SJCRH30 (cell line): ENCODE results near the gene ATG5. TPM values are rescaled to one million over a fixed set of nuclear protein-coding genes. Genes with fewer than 3 reads are reported as not detected.

Experiments
- DNase-seq, 2 experiments: peaks; one replicate each; pipeline ENCODE4 v3.0.0-alpha.2; 2015 to 2020
- H3K27ac ChIP-seq: fragments of 250-450 bp; sonication (Bioruptor Pico); 2 replicates; pipeline ENCODE4 v1.5.1; 2020; ENCODE audit warnings: mild to moderate bottlenecking, moderate library complexity
- H3K27me3 ChIP-seq: fragments of 250-450 bp; sonication (Bioruptor Pico); 2 replicates; pipeline ENCODE4 v1.5.1; 2020; ENCODE audit warnings: mild to moderate bottlenecking, moderate library complexity
- H3K36me3 ChIP-seq: fragments of 250-450 bp; sonication (Bioruptor Pico); 2 replicates; pipeline ENCODE4 v1.5.1; 2020; ENCODE audit warnings: mild to moderate bottlenecking, moderate library complexity
- H3K4me1 ChIP-seq: fragments of 250-450 bp; sonication (Bioruptor Pico); 2 replicates; pipeline ENCODE4 v1.5.1; 2020; ENCODE audit warnings: mild to moderate bottlenecking, moderate library complexity
- H3K4me3 ChIP-seq: fragments of 250-450 bp; sonication (Bioruptor Pico); 2 replicates; pipeline ENCODE4 v1.5.1; 2020; ENCODE audit warnings: mild to moderate bottlenecking, moderate library complexity
- H3K9me3 ChIP-seq: fragments of 250-450 bp; sonication (Bioruptor Pico); replicated peaks from 2 replicates; pipeline ENCODE4 v1.5.1; 2020; ENCODE audit warnings: mild to moderate bottlenecking, moderate library complexity
- total RNA-seq: library from RNA; depleted of rRNA; stranded (reverse); fragments of >200 nt; shearing (Covaris generic); gene quantifications from 2 replicates; pipeline ENCODE4 v1.2.3, GENCODE V29; 2014; rRNA removed

Gene ATG5
- total RNA-seq = 42.9 and 49.1 TPM in 2 replicates

DNA sequence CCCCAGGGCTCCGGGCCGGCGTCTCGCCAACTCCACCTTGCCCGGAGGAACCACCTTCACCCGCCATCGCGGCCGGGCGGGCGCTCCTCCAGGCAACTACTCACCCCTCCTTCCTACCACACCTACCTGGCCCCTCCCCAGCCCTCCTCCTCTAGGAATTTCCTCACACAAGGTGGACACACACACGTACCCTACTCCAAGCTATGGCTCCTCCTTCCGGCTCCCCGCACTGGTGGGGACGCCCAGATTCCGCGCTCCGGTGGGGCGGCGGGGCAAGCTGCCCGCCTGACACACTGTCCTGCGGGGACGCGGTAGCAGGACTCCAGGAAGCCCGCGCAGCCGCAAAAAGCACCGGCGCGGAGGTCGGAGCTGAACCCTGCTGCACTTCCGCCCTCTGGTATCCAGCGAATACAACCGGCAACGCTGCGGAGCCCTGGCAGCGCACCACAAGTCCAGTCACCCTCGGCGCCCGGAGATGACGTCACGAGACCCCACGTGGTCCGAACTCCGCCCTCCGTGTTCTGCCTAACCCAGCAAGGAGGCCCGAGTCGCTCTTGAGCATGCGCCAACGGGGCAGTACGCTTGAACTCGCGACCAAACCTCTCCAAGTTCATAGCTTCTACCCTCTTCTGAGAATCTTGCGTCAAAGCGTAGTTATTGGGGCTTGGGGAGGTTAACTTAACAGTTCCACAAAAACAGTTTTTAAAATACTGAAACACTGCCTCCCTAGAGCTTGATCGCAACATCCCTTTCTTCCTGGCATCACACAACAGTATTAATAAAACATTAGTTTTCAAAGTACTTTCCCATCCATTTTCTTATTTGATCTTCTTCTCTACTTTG, at the start of gene ATG5:
Gene ATG5, minus strand, starts transcription at position 425 of the 843 bp plus-strand sequence. CDS start 9,552 bp downstream, outside the sequence.
- H3K27ac ChIP-seq = peak within 1 kb of the TSS; percentile 76
- H3K4me1 ChIP-seq = no peaks in the 10 kb centered on the region
- peak within 1 kb of the TSS; percentile 90 for H3K4me3 ChIP-seq
- DNase-seq = peak; percentile 99
- H3K36me3 ChIP-seq = no peaks in the 10 kb centered on the region
- no peaks in the 10 kb centered on the region for H3K27me3 ChIP-seq
- H3K9me3 ChIP-seq = no peaks in the 10 kb centered on the region

GRCh38 chr6:106373502-106374239, 48.1 kb upstream of the ATG5 start:
- no peak overlapping the region for H3K4me3 ChIP-seq
- H3K9me3 ChIP-seq = no peaks in the 10 kb centered on the region
- no peaks in the 10 kb centered on the region for H3K4me1 ChIP-seq
- H3K27ac ChIP-seq = no peak overlapping the region
- no peak for DNase-seq
- no peaks in the 10 kb centered on the region for H3K36me3 ChIP-seq
- no peaks in the 10 kb centered on the region for H3K27me3 ChIP-seq

DNA sequence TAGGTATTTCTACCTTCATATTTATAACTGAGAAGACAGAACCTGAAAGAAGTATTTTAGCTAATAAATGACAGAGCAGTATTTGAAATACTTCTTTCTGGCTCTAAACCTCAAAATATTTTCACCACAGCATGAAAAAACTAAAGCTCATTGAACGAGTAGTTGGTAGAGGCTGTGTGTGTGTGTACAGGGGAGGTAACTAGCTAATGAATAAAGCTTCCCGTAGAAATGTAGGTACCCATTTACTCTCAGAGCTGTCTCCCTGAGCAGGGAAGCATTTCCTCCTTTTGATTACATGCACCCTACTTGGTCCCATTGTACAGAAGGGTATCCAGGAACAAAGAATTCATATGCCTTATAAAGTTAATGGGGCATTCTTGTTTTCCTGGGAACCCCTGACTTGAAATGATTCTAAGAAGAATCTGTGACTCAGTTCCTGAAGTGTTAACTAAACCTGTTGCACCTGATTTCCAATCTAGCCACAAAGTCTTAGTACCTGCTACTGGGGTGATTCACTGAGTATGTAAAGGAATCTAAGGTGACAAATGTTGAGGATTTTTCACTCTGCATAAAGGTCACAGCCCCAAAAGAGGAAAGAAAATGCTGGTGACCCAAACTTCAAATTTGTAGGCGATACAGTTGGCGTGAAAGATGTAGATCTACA, 47.4 kb upstream of the ATG5 start:
- no peak overlapping the region for H3K4me3 ChIP-seq
- H3K27ac ChIP-seq = no peak overlapping the region
- no peak for DNase-seq
- no peaks in the 10 kb centered on the region for H3K36me3 ChIP-seq
- no peaks in the 10 kb centered on the region for H3K4me1 ChIP-seq
- no peaks in the 10 kb centered on the region for H3K9me3 ChIP-seq
- H3K27me3 ChIP-seq = no peaks in the 10 kb centered on the region

GRCh38 chr6:106370639-106371038, 45.1 kb upstream of the ATG5 start:
- Histone ChIP-seq H3K36me3 (no peaks in the 10 kb centered on the region), H3K4me1 (no peaks in the 10 kb centered on the region), H3K27me3 (no peaks in the 10 kb centered on the region; the same call in 1 of the 2 replicates), H3K4me3 (no peak overlapping the region), H3K27ac (no peak overlapping the region), H3K9me3 (no peaks in the 10 kb centered on the region)
- no peak for DNase-seq

DNA sequence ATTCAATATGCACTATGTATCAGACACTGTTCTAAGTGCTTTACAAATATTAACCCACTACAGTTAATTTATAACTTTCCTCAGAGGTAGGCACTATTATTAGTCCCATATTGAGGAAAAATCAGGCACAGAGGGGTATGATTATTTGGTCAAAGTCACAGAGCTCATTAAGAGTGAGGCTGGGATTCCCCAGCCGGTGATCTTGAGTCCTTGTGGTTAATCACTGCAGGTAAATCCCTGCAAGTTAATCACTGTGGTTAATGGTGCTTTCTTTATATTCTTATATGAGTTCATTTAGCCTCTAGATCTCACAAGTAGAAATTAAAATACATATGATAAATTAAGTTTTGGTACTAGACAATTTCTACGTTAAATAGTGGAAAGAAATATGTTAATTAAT, 44.2 kb upstream of the ATG5 start:
- no peak overlapping the region for H3K4me3 ChIP-seq
- H3K4me1 ChIP-seq = no peaks in the 10 kb centered on the region
- H3K27ac ChIP-seq = no peak overlapping the region
- H3K9me3 ChIP-seq = no peaks in the 10 kb centered on the region
- H3K36me3 ChIP-seq = no peaks in the 10 kb centered on the region
- no peak for DNase-seq
- H3K27me3 ChIP-seq = no peaks in the 10 kb centered on the region; the same call in 1 of the 2 replicates

- H3K27me3 ChIP-seq = no peaks in the 10 kb centered on the region; the same call in 1 of the 2 replicates
- H3K36me3 ChIP-seq = no peaks in the 10 kb centered on the region
- no peak overlapping the region for H3K4me3 ChIP-seq
- no peak overlapping the region for H3K27ac ChIP-seq
- peak in 1 of 2 experiments; percentile 2 for DNase-seq
- H3K4me1 ChIP-seq = no peaks in the 10 kb centered on the region
- H3K9me3 ChIP-seq = no peaks in the 10 kb centered on the region
Observed at GRCh38 chr6:106363401-106364138, 38.0 kb upstream of the ATG5 start.

- Histone ChIP-seq H3K36me3 (no peaks in the 10 kb centered on the region), H3K4me3 (no peak overlapping the region), H3K4me1 (no peaks in the 10 kb centered on the region), H3K9me3 (no peaks in the 10 kb centered on the region), H3K27ac (no peak overlapping the region), H3K27me3 (no peaks in the 10 kb centered on the region)
- no peak for DNase-seq
Observed at GRCh38 chr6:106360989-106361430, 35.5 kb upstream of the ATG5 start.

GRCh38 chr6:106360410-106360988, 34.9 kb upstream of the ATG5 start, which contains the start of gene CRYBG1:
Gene CRYBG1 (plus strand): TSS chr6:106360717. CDS start chr6:106360909, 192 bp downstream.
- no peak for DNase-seq
- Histone ChIP-seq H3K9me3 (no peaks in the 10 kb centered on the region), H3K36me3 (no peaks in the 10 kb centered on the region), H3K27ac (no peak within 1 kb of the TSS), H3K4me1 (no peaks in the 10 kb centered on the region), H3K27me3 (no peaks in the 10 kb centered on the region), H3K4me3 (no peak within 1 kb of the TSS)

GRCh38 chr6:106359959-106360409, 34.4 kb upstream of the ATG5 start:
- Histone ChIP-seq H3K27ac (no peak overlapping the region), H3K27me3 (no peaks in the 10 kb centered on the region), H3K9me3 (no peaks in the 10 kb centered on the region), H3K4me1 (no peaks in the 10 kb centered on the region), H3K4me3 (no peak overlapping the region), H3K36me3 (no peaks in the 10 kb centered on the region)
- no peak for DNase-seq

DNA sequence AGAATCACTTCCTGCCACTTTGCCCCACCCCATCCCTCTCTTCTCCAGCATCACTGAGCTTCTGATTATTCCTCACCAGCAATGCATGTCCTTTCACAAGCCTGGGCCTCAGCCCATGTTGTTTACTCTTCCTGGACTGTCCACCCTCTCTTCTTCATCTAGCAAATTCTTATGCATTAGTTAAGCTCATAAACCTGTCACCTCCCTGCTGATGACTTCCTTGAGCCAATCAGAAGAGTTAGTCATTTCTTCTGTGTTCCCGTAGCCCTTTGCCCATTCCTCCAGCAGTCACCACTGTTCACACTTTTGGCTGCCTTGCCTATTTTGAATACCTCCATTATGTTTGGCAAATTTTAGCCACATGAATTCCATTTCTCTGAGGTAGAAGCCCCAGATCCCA, 30.8 kb upstream of the ATG5 start:
- no peak overlapping the region for H3K27ac ChIP-seq
- no peaks in the 10 kb centered on the region for H3K9me3 ChIP-seq
- H3K27me3 ChIP-seq = no peaks in the 10 kb centered on the region
- H3K36me3 ChIP-seq = no peaks in the 10 kb centered on the region
- no peak for DNase-seq
- H3K4me3 ChIP-seq = no peak overlapping the region
- no peaks in the 10 kb centered on the region for H3K4me1 ChIP-seq

DNA sequence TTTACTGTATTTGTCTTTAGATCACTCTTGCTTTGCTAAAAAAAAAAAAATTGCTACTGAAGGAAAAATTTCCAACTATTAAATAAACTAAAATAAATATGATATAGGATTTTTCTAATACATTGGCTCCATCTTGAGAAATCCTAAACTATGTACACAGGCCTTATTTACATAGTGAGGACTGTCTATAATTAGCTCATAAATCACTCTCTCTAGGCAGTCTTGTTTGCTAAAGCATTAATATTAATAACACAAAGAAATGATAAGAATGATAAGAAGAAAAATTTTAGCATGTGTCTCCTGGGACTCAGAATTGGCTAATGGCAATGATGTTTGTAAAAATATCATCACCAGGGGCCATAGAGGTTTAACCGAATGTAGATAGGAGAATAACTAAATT, 21.7 kb upstream of the ATG5 start:
- H3K9me3 ChIP-seq = no peaks in the 10 kb centered on the region
- DNase-seq = no peak
- no peak overlapping the region for H3K4me3 ChIP-seq
- H3K27ac ChIP-seq = no peak overlapping the region
- no peaks in the 10 kb centered on the region for H3K36me3 ChIP-seq
- H3K27me3 ChIP-seq = 0 out of 2 replicates have a peak, but pooled peaks cover 3% of the 10 kb centered on the region
- 0 out of 2 replicates have a peak, but pooled peaks cover 2% of the 10 kb centered on the region for H3K4me1 ChIP-seq

- no peaks in the 10 kb centered on the region for H3K27me3 ChIP-seq
- no peak overlapping the region for H3K27ac ChIP-seq
- no peaks in the 10 kb centered on the region for H3K36me3 ChIP-seq
- no peaks in the 10 kb centered on the region for H3K9me3 ChIP-seq
- H3K4me1 ChIP-seq = 0 out of 2 replicates have a peak, but pooled peaks cover 2% of the 10 kb centered on the region
- H3K4me3 ChIP-seq = no peak overlapping the region
- peak; percentile 59 to 84 for DNase-seq
Observed at GRCh38 chr6:106339334-106340029, 13.9 kb upstream of the ATG5 start.
